Measurements from ENCODE around the gene TDRD10.

The TDRD10 gene

GRCh38 chr1:154502066-154502743, at the start of gene TDRD10, which contains the start of gene SHE:
TSS of gene TDRD10 (plus strand) at chr1:154502219. CDS start at chr1:154506904, 4,685 bp downstream.
TSS of gene SHE (minus strand) at chr1:154502412. CDS start at chr1:154502026, 386 bp downstream.
- no peak for DNase-seq (ENCODE audit: low read depth)

GRCh38 chr1:154453161-154453560, 48.9 kb upstream of the TDRD10 start:
- DNase-seq (ENCODE audit: low read depth) = peak; percentile 29

GRCh38 chr1:154453574-154454352, 48.3 kb upstream of the TDRD10 start:
- DNase-seq (ENCODE audit: low read depth) = peak; percentile 73

GRCh38 chr1:154454386-154455120, 47.5 kb upstream of the TDRD10 start:
- DNase-seq (ENCODE audit: low read depth) = no peak

GRCh38 chr1:154456631-154457030, 45.4 kb upstream of the TDRD10 start:
- no peak for DNase-seq (ENCODE audit: low read depth)

GRCh38 chr1:154459080-154459479, 42.9 kb upstream of the TDRD10 start:
- DNase-seq (ENCODE audit: low read depth) = peak; percentile 20

GRCh38 chr1:154460695-154461260, 41.2 kb upstream of the TDRD10 start:
- DNase-seq (ENCODE audit: low read depth) = no peak

- DNase-seq (ENCODE audit: low read depth) = peak; percentile 63
Observed at GRCh38 chr1:154463512-154463990, 38.5 kb upstream of the TDRD10 start.

GRCh38 chr1:154465621-154466195, 36.3 kb upstream of the TDRD10 start:
- DNase-seq (ENCODE audit: low read depth) = no peak

GRCh38 chr1:154466206-154466605, 35.8 kb upstream of the TDRD10 start:
- DNase-seq (ENCODE audit: low read depth) = no peak

GRCh38 chr1:154466921-154467417, 35.0 kb upstream of the TDRD10 start:
- peak; percentile 15 for DNase-seq (ENCODE audit: low read depth)

GRCh38 chr1:154467434-154468102, 34.5 kb upstream of the TDRD10 start:
- DNase-seq (ENCODE audit: low read depth) = no peak

GRCh38 chr1:154468535-154469250, 33.3 kb upstream of the TDRD10 start:
- no peak for DNase-seq (ENCODE audit: low read depth)

GRCh38 chr1:154469844-154470560, 32.0 kb upstream of the TDRD10 start:
- no peak for DNase-seq (ENCODE audit: low read depth)

- DNase-seq (ENCODE audit: low read depth) = no peak
Observed at GRCh38 chr1:154471304-154471703, 30.7 kb upstream of the TDRD10 start.

- DNase-seq (ENCODE audit: low read depth) = peak; percentile 98
Observed at GRCh38 chr1:154474802-154475201, 27.2 kb upstream of the TDRD10 start.

GRCh38 chr1:154476791-154477190, 25.2 kb upstream of the TDRD10 start:
- DNase-seq (ENCODE audit: low read depth) = no peak

- DNase-seq (ENCODE audit: low read depth) = no peak
Observed at GRCh38 chr1:154478013-154478412, 24.0 kb upstream of the TDRD10 start.

GRCh38 chr1:154478639-154479038, 23.4 kb upstream of the TDRD10 start:
- peak; percentile 33 for DNase-seq (ENCODE audit: low read depth)

Data from EH (cell line).